Calu3 (cell line): ENCODE data around the gene FXYD6. TPM values are rescaled to one million over a fixed set of nuclear protein-coding genes. Genes with fewer than 3 reads are reported as not detected.

ENCODE experiments used
- BruUV-seq: library from RNA; stranded (reverse); fragments of 400-500 nt; replicated peaks from 2 replicates; lab custom pipeline; 2021; lab: Mats Ljungman, UMichigan
- CTCF ChIA-PET: fragments of 300-600 bp; sonication (Branson Sonifier 250); formaldehyde crosslinking; loops from one replicate; lab custom pipeline; 2022; ENCODE audit warnings: antibody characterized with exemption; lab: Charles Lee
- DNase-seq: peaks from one replicate; pipeline ENCODE4 v3.0.0; 2022
- H3K27ac Mint-ChIP-seq: one replicate; pipeline ENCODE4 v1.8.0; 2022; ENCODE audit warnings: mixed read lengths; ENCODE audit not compliant: unreplicated experiment
- H3K27me3 Mint-ChIP-seq: one replicate; pipeline ENCODE4 v1.8.0; 2022; ENCODE audit warnings: mixed read lengths; ENCODE audit not compliant: unreplicated experiment
- H3K36me3 Mint-ChIP-seq: one replicate; pipeline ENCODE4 v1.8.0; 2022; ENCODE audit warnings: mild to moderate bottlenecking, moderate library complexity, mixed read lengths; ENCODE audit not compliant: insufficient read depth, unreplicated experiment
- H3K4me1 Mint-ChIP-seq: one replicate; pipeline ENCODE4 v1.8.0; 2022; ENCODE audit warnings: mild to moderate bottlenecking, low read depth, mixed read lengths; ENCODE audit not compliant: unreplicated experiment
- H3K4me3 Mint-ChIP-seq: one replicate; pipeline ENCODE4 v1.8.0; 2022; ENCODE audit warnings: mild to moderate bottlenecking, low read depth, moderate library complexity, mixed read lengths; ENCODE audit not compliant: unreplicated experiment
- H3K9me3 Mint-ChIP-seq: one replicate; pipeline ENCODE4 v1.8.0; 2022; ENCODE audit warnings: low read depth, mixed read lengths; ENCODE audit not compliant: unreplicated experiment
- intact Hi-C: fragments of 100-400 bp; cut with micrococcal nuclease; formaldehyde crosslinking; loops from one replicate; pipeline ENCODE4 v1.10.0; 2022; ENCODE audit not compliant: unreplicated experiment
- total RNA-seq: library from RNA; stranded (reverse); gene quantifications from 2 replicates; pipeline ENCODE4 v1.2.3, GENCODE V29; 2022
- TF ChIP-seq, protein P1 (sequence below): fragments of 200-600 bp; IDR thresholded peaks from one replicate; pipeline ENCODE4 v1.8.0; 2022; ENCODE audit warnings: antibody characterized with exemption; ENCODE audit not compliant: unreplicated experiment

The FXYD6 gene
- total RNA-seq, 1 experiment from 2014 or later = 0.61 TPM

DNA sequence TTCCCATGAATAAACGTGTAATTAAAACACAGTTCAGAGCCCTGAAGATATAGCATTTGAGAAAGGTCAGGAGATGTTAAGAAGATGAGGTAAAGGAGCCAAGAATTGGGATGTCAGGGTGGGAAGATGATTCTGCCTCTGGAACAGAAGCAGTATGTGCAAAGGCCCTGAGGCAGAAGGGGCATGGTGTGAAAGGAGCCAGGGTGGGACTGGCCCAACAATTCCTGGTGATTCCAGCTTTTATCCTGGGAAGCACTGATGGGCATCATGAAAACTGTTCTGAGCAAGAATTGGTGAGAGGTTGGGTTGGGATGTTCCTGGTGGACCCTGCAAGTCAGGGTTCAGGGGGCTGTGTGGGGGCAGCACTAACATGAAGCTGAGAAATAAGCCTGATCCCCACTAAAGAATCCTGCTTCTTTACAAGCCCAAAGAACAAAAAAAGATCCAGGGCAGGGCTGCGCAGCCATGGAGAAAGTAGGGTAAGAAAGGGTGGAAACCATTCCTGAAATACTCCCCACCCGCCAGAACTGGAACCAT is 2.5 kb upstream of the FXYD6 start:
- peaks cover 96% of the 10 kb centered on the region for H3K27me3 Mint-ChIP-seq
- no peak for DNase-seq
- H3K4me3 Mint-ChIP-seq = no peak overlapping the region
- CTCF ChIA-PET = no interaction called here
- peaks cover 8% of the 10 kb centered on the region for H3K4me1 Mint-ChIP-seq
- no TSS peak for BruUV-seq
- TF ChIP-seq, protein P1, sequence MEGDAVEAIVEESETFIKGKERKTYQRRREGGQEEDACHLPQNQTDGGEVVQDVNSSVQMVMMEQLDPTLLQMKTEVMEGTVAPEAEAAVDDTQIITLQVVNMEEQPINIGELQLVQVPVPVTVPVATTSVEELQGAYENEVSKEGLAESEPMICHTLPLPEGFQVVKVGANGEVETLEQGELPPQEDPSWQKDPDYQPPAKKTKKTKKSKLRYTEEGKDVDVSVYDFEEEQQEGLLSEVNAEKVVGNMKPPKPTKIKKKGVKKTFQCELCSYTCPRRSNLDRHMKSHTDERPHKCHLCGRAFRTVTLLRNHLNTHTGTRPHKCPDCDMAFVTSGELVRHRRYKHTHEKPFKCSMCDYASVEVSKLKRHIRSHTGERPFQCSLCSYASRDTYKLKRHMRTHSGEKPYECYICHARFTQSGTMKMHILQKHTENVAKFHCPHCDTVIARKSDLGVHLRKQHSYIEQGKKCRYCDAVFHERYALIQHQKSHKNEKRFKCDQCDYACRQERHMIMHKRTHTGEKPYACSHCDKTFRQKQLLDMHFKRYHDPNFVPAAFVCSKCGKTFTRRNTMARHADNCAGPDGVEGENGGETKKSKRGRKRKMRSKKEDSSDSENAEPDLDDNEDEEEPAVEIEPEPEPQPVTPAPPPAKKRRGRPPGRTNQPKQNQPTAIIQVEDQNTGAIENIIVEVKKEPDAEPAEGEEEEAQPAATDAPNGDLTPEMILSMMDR = no peak
- H3K9me3 Mint-ChIP-seq = no peaks in the 10 kb centered on the region
- H3K36me3 Mint-ChIP-seq = peaks cover 7% of the 10 kb centered on the region
- intact Hi-C loops = no loop called here
- no peak overlapping the region for H3K27ac Mint-ChIP-seq

DNA sequence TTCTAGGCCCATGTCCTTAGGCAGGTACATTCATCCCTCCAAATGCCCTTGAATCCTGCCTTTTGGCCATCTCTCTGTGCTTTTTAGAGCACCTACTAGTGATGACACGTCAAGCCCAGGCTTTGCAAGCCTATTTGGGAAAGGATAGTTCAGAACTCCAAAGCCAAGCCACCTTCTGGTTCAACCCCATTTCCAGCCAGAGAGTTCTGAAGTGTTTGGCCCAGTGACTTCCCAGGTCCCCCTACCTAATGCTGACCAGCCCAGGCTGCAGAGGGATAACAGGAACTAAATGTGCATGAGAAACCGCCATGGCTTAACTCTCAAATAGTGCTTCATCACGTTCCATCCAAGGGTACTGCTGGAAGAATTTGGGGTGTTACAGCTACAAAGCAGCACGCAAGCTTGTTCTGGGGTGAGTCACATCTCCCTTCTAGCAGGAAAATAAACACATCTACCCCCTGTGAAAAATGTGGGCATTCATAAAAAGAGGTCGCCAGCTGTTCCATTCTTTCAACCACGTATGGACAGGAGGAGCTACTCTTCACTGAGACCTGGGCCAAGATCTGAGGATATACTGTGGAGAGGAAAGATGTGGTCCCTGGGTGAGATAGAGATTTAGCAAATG is 2.0 kb upstream of the FXYD6 start:
- BruUV-seq = no TSS peak
- H3K9me3 Mint-ChIP-seq = no peaks in the 10 kb centered on the region
- no peak overlapping the region for H3K27ac Mint-ChIP-seq
- H3K27me3 Mint-ChIP-seq = peaks cover 96% of the 10 kb centered on the region
- TF ChIP-seq, protein P1 = no peak
- CTCF ChIA-PET = no interaction called here
- no peak overlapping the region for H3K4me3 Mint-ChIP-seq
- H3K4me1 Mint-ChIP-seq = peaks cover 8% of the 10 kb centered on the region
- intact Hi-C loops = no loop called here
- peaks cover 7% of the 10 kb centered on the region for H3K36me3 Mint-ChIP-seq
- no peak for DNase-seq

DNA sequence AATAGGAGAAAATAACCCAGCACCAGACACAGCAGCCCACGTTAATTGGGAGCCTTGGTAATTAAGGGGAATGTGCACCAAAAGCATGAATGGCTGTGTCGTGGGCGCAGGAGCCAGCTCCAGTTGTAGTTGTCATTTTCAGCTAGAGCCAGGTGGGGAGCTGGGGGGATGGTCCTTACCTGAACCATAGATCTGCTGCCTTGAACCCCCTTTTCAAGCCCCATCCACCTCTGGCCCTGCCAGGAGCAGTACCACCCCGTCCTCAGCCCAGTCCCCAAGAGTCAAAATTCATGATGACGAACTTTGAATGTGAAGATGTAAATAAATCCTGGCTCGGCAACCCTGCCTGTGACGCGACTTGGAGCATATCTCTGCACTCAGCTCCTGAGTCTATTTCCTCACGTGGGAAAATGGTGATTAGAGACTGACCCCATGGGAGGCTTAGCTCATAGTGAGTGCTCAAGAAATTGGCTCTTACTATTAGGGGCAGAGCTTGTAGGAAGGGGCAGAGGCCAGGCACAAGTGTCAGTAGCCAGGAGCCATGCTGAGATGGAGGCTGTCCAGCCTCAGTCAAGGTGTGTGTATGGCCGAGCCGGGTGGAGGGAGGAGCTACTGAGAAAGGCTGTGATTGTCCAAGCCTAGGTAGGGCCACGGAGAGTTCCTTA is 794 bp upstream of the FXYD6 start:
- intact Hi-C loops = no loop called here
- CTCF ChIA-PET = no interaction called here
- peaks cover 7% of the 10 kb centered on the region for H3K36me3 Mint-ChIP-seq
- TF ChIP-seq, protein P1 = no peak
- DNase-seq = no peak
- no peaks in the 10 kb centered on the region for H3K9me3 Mint-ChIP-seq
- H3K27ac Mint-ChIP-seq = no peak overlapping the region
- peaks cover 8% of the 10 kb centered on the region for H3K4me1 Mint-ChIP-seq
- peak overlapping the region; percentile 71 for H3K4me3 Mint-ChIP-seq
- H3K27me3 Mint-ChIP-seq = peaks cover 100% of the 10 kb centered on the region
- BruUV-seq = no TSS peak

DNA sequence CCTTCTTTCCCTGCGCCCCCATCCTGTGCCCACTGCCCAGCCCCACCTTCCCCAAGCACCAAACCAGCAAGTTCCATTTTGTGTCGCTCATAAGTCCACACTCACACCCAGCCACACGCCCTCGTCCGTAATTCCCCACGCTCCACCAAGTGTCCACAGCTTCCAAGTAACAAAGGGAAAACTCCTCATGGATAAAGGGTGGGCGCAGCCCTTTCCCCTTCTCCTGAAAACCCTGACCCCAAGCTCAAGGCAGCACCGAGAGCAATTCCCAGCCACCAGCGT is 458 bp downstream of the FXYD6 start:
- Mint-ChIP-seq H3K9me3 (no peaks in the 10 kb centered on the region), H3K4me3 (peak overlapping the region; percentile 71), H3K36me3 (peaks cover 7% of the 10 kb centered on the region), H3K4me1 (peaks cover 8% of the 10 kb centered on the region), H3K27ac (no peak overlapping the region), H3K27me3 (peaks cover 96% of the 10 kb centered on the region)
- intact Hi-C loops = no loop called here
- CTCF ChIA-PET = interaction anchor here (0.7 kb wide), 1 partner anchor 504 kb away, joined by 3 read pairs; no protein-coding TSS in a partner anchor
- DNase-seq = no peak
- BruUV-seq = no TSS peak
- TF ChIP-seq, protein P1 = no peak
